ENCODE results near the gene NR3C2. TPM values are rescaled to one million over a fixed set of nuclear protein-coding genes. Genes with fewer than 3 reads are reported as not detected.

The NR3C2 gene
- total and polyA plus RNA-seq, 2 experiments from 2014 or later: 1.2 to 3.0 TPM

- Histone ChIP-seq H4K20me1 (replicated peaks; ENCODE audit: insufficient read depth) (no peaks in the 10 kb centered on the region), H3K36me3 (ENCODE audit: insufficient read depth) (no peaks in the 10 kb centered on the region), H2AFZ (no peak overlapping the region), H3F3A (replicated peaks; ENCODE audit: low read depth) (no peaks in the 10 kb centered on the region), H3K27me3 (ENCODE audit: insufficient read depth) (no peaks in the 10 kb centered on the region), H3K4me3 (no peak overlapping the region), H3K9me2 (ENCODE audit: insufficient read depth) (0 out of 2 replicates have a peak, but pooled peaks cover 4% of the 10 kb centered on the region), H3K27ac (ENCODE audit: low read depth) (no peak overlapping the region), H3K4me1 (ENCODE audit: insufficient read depth) (peaks cover 14% of the 10 kb centered on the region), H3K4me2 (no peak overlapping the region), H3K79me2 (replicated peaks; ENCODE audit: insufficient read depth) (no peaks in the 10 kb centered on the region)
- DNase-seq (ENCODE audit: low spot score) (no peak), ATAC-seq (no peak)
- no peak for TF ChIP-seq REST (IDR thresholded peaks at IDR 0.05; ENCODE audit: unreplicated experiment)
- no peak for TF ChIP-seq CREB1 (CRISPR knock-in tag; IDR thresholded peaks at IDR 0.05; ENCODE audit: low read depth)
- TF ChIP-seq JUNB (IDR thresholded peaks at IDR 0.05; ENCODE audit: unreplicated experiment): no peak
- TF ChIP-seq ZNF114 (CRISPR knock-in tag; IDR thresholded peaks at IDR 0.05): no peak
- TF ChIP-seq CTCF (conservative IDR thresholded peaks at IDR 0.05; ENCODE audit: low read depth in 2 of 2): no peak
- no peak for TF ChIP-seq POLR2AphosphoS5 (IDR thresholded peaks at IDR 0.05; ENCODE audit: low read depth)
- TF ChIP-seq NANOG (IDR thresholded peaks at IDR 0.05; ENCODE audit: borderline replicate concordance): no peak
- TF ChIP-seq ETS1 (IDR thresholded peaks at IDR 0.05): no peak
- no peak for TF ChIP-seq ZNF331 (CRISPR knock-in tag; IDR thresholded peaks at IDR 0.05; ENCODE audit: low read depth)
- TF ChIP-seq ZNF462 (CRISPR knock-in tag; IDR thresholded peaks at IDR 0.05): no peak
- no peak for TF ChIP-seq EZH2phosphoT487 (IDR thresholded peaks at IDR 0.05; ENCODE audit: unreplicated experiment)
- TF ChIP-seq STAT1 (IDR thresholded peaks at IDR 0.05; ENCODE audit: unreplicated experiment): no peak
- no peak for TF ChIP-seq EZH2 (IDR thresholded peaks at IDR 0.05; ENCODE audit: low read depth, unreplicated experiment)
- no peak overlapping the region for H3K27ac Mint-ChIP-seq
- no peaks in the 10 kb centered on the region for H3K27me3 Mint-ChIP-seq (ENCODE audit: insufficient read depth, low read depth, poor library complexity)
- no peaks in the 10 kb centered on the region for H3K36me3 Mint-ChIP-seq (ENCODE audit: low read depth)
- H3K9me3 Mint-ChIP-seq: no peaks in the 10 kb centered on the region; the same call in 2 of the 3 replicates
- H3K4me3 Mint-ChIP-seq: no peak overlapping the region
- peaks cover 19% of the 10 kb centered on the region for H3K4me1 Mint-ChIP-seq
Measured at GRCh38 chr4:148204892-148205291, 237.3 kb downstream of the NR3C2 start.
